Loucy (cell line): Measurements from ENCODE around the gene POLR2F.

Source experiments
- H2AFZ ChIP-seq: fragments of 200-600 bp; sonication (generic); 2 replicates; pipeline ENCODE4 v1.6.0; 2016; ENCODE audit warnings: antibody characterized with exemption, mild to moderate bottlenecking, low read length, moderate library complexity
- H3F3A ChIP-seq: fragments of 200-600 bp; 2 replicates; pipeline ENCODE4 v1.6.0; 2016; ENCODE audit warnings: antibody characterized with exemption, low read depth, mild to moderate bottlenecking
- H3K27me3 ChIP-seq: fragments of 200-600 bp; sonication (generic); 2 replicates; pipeline ENCODE4 v1.6.1; 2014; ENCODE audit warnings: low read length, mild to moderate bottlenecking; ENCODE audit not compliant: insufficient read depth, poor library complexity, severe bottlenecking
- H3K36me3 ChIP-seq: fragments of 200-600 bp; sonication (generic); 2 replicates; pipeline ENCODE4 v1.6.1; 2016; ENCODE audit warnings: low read length; ENCODE audit not compliant: insufficient read depth
- H3K4me1 ChIP-seq: fragments of 200-600 bp; sonication (generic); 2 replicates; pipeline ENCODE4 v1.5.1; 2014; ENCODE audit warnings: low read length, mild to moderate bottlenecking; ENCODE audit not compliant: insufficient read depth, poor library complexity, severe bottlenecking
- H3K4me2 ChIP-seq: fragments of 200-600 bp; sonication (generic); 2 replicates; pipeline ENCODE4 v1.6.0; 2014; ENCODE audit warnings: antibody characterized with exemption, low read length, low read depth, mild to moderate bottlenecking; ENCODE audit not compliant: poor library complexity, severe bottlenecking
- H3K4me3 ChIP-seq: fragments of 200-600 bp; sonication (generic); 2 replicates; pipeline ENCODE4 v1.5.1; 2014; ENCODE audit warnings: low read length, mild to moderate bottlenecking, mixed read lengths; ENCODE audit not compliant: poor library complexity, severe bottlenecking
- H3K79me2 ChIP-seq: fragments of 200-600 bp; sonication (generic); 2 replicates; pipeline ENCODE4 v1.6.1; 2014; ENCODE audit warnings: low read length; ENCODE audit not compliant: insufficient read depth
- H3K9ac ChIP-seq: fragments of 200-600 bp; sonication (generic); 2 replicates; pipeline ENCODE4 v1.6.0; 2014; ENCODE audit warnings: mild to moderate bottlenecking, low read depth, low read length, moderate library complexity; ENCODE audit not compliant: poor library complexity, severe bottlenecking
- H3K9me2 ChIP-seq: fragments of 200-600 bp; sonication (generic); replicated peaks from 2 replicates; pipeline ENCODE4 v1.6.1; 2016; ENCODE audit warnings: low read depth, low read length, mixed read lengths
- H3K9me3 ChIP-seq: fragments of 200-600 bp; sonication (generic); 2 replicates; pipeline ENCODE4 v1.6.1; 2014; ENCODE audit warnings: mild to moderate bottlenecking, antibody characterized with exemption, low read length, low read depth; ENCODE audit not compliant: insufficient read depth
- H4K20me1 ChIP-seq: fragments of 200-600 bp; sonication (generic); 2 replicates; pipeline ENCODE4 v1.6.0; 2014; ENCODE audit warnings: antibody characterized with exemption, low read length, mild to moderate bottlenecking; ENCODE audit not compliant: insufficient read depth, poor library complexity, severe bottlenecking
- CTCF ChIP-seq: fragments of 200-600 bp; sonication (generic); conservative IDR thresholded peaks from 2 replicates; pipeline ENCODE4 v1.5.1; 2014; ENCODE audit warnings: mild to moderate bottlenecking, antibody characterized with exemption, low read length
- EZH2phosphoT487 ChIP-seq: fragments of 200-600 bp; IDR thresholded peaks from 2 replicates; pipeline ENCODE4 v1.6.1; 2018; ENCODE audit warnings: antibody characterized with exemption, mild to moderate bottlenecking, moderate library complexity, borderline replicate concordance

Gene POLR2F

GRCh38 chr22:37925767-37926166 is 27.7 kb upstream of the POLR2F start:
- Histone ChIP-seq H3K4me1 (no peaks in the 10 kb centered on the region), H3K4me2 (no peak overlapping the region), H3K9ac (no peak overlapping the region), H3F3A (no peaks in the 10 kb centered on the region), H4K20me1 (no peaks in the 10 kb centered on the region), H3K36me3 (peaks cover 22% of the 10 kb centered on the region; the same call in 1 of the 2 replicates), H2AFZ (no peak overlapping the region), H3K4me3 (no peak overlapping the region), H3K9me2 (no peaks in the 10 kb centered on the region), H3K79me2 (no peaks in the 10 kb centered on the region), H3K27me3 (no peaks in the 10 kb centered on the region), H3K9me3 (no peaks in the 10 kb centered on the region)
- TF ChIP-seq CTCF = no peak
- TF ChIP-seq EZH2phosphoT487 = no peak

- TF ChIP-seq CTCF (no peak), EZH2phosphoT487 (no peak)
- Histone ChIP-seq H3K36me3 (peaks cover 22% of the 10 kb centered on the region; the same call in 1 of the 2 replicates), H2AFZ (no peak overlapping the region), H3K4me2 (no peak overlapping the region), H3K4me3 (no peak overlapping the region), H3K79me2 (no peaks in the 10 kb centered on the region), H3K27me3 (no peaks in the 10 kb centered on the region), H3F3A (no peaks in the 10 kb centered on the region), H3K9me2 (no peaks in the 10 kb centered on the region), H3K9me3 (no peaks in the 10 kb centered on the region), H4K20me1 (no peaks in the 10 kb centered on the region), H3K9ac (no peak overlapping the region), H3K4me1 (no peaks in the 10 kb centered on the region)
These were observed 27.1 kb upstream of the POLR2F start for GRCh38 chr22:37926358-37926757.

DNA sequence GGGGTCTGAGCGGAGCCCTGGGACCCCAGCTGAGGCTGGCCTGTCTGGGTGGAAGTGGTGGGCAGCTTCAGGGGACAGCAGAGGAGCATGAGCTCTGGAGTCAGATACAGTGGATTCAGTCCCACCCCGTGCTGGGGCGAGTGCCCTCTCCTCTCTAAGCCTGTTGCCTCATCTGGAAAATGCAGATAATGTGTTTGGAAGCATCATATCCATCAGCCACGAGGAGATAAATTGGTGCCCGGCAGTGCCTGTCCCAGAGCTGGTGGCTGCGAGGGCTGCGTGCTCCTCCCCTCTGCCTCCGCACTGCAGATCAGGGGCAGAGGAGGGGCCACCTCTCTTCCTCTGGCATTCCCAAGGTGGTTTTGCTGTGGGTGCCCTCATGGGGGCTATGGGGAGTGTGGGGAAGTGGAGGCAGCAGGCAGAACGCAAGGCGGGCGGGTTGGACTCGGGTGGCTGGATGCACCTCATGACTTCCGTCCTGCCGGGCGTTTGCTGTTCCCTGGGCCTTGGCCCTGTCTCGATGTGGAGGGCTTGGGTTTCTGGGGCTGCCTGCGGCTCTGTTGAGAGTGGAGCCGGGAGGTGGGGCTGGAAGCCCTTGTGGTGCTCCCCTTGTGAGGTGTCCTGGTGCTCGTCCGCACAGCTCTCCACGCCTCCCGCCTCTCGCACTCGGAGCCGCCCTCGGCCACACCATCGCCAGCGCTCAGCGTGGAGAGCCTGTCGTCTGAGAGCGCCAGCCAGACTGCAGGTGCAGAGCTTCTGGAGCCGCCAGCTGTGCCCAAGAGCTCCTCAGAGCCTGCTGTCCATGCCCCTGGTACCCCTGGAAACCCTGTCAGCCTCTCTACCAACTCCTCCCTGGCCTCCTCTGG is 26.5 kb upstream of the POLR2F start:
- peaks cover 22% of the 10 kb centered on the region; the same call in 1 of the 2 replicates for H3K36me3 ChIP-seq
- no peaks in the 10 kb centered on the region for H3K27me3 ChIP-seq
- no peaks in the 10 kb centered on the region for H3K4me1 ChIP-seq
- TF ChIP-seq CTCF = no peak
- no peaks in the 10 kb centered on the region for H4K20me1 ChIP-seq
- H2AFZ ChIP-seq = no peak overlapping the region
- no peak overlapping the region for H3K4me2 ChIP-seq
- no peaks in the 10 kb centered on the region for H3K9me2 ChIP-seq
- no peak overlapping the region for H3K9ac ChIP-seq
- H3K9me3 ChIP-seq = no peaks in the 10 kb centered on the region
- no peaks in the 10 kb centered on the region for H3F3A ChIP-seq
- no peaks in the 10 kb centered on the region for H3K79me2 ChIP-seq
- no peak overlapping the region for H3K4me3 ChIP-seq
